Activated CD8-positive, alpha-beta memory T cell treated with anti-CD3 and anti-CD28 coated beads, Interleukin-2, amount 50 U/mL, for 24 hours (primary cell): ENCODE measurements around the gene SLC38A11.
"Not testable (repeated sequence)": the region's sequence is repeated elsewhere in the genome, so short reads cannot be mapped to it uniquely, and the experiment has no call there.

Experiments used
- DNase-seq: peaks from one replicate; pipeline ENCODE4 v3.0.0-alpha.2; 2020; ENCODE audit errors: extremely low read depth

SLC38A11 gene

DNA sequence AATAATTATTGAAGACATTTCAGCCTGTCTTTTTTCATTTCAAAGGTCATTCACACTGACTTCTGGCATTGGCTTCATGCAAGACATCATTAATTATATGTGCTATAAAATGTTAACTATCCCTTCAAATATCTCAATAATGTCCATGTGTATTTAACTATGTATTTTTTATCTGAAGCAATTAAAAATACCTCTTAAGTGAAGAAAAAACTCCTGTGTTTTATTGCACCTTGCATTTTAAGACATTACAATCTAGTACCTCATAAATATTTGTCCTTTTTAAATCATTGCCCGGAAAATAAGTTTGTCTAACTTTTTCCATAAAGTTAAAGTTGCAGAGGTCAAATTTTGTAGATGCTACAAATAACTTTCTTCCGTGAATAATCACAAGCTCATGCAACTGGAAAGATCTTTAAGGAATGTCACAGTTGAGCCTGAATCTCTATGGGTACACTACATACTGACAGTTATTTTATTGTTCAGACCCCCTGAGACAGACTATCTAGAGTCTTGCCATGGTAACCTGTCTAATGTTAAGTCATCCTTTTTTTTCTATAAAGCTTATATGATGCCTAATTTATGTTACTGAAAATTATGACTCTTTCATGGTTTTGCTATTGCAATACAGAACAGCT is 75.3 kb downstream of the SLC38A11 start:
- no peak for DNase-seq

DNA sequence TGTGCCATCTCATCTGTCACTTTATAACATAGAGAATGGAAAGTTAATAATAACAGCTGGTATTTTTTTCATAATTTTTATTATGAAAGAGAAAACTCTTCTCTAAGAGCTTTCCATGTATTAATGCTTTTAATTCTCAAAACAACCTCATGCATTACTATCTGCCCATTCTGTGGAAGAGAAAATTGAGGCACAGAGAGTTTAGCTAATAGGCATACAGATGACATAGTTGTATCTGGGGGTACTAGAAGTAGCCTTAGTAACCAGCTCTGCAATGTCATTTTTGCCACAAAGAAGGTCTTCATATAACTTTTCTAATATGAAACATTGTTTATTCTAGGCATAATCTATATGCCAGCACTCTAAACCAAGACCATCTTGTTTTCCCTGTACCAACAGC is 77.4 kb downstream of the SLC38A11 start:
- DNase-seq, result no peak

DNA sequence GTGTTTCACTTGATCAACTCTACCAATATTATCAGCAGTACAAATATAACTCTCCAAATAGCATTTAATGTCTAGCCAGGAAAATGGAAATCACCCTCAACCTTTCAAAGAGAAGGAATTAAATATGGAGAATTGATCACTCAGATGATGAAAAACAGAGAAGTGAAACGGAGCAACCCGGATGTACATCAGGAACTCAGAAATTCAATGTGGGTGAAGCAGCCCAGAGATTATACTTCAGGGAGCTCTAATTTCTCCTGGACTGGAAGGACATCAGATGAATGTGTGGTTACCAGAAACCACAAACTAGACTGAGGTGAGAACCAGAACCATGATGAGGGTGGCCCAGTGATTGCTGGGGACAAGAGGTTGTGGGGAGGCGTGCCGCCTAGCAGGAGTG is 78.2 kb downstream of the SLC38A11 start:
- no peak for DNase-seq

DNA sequence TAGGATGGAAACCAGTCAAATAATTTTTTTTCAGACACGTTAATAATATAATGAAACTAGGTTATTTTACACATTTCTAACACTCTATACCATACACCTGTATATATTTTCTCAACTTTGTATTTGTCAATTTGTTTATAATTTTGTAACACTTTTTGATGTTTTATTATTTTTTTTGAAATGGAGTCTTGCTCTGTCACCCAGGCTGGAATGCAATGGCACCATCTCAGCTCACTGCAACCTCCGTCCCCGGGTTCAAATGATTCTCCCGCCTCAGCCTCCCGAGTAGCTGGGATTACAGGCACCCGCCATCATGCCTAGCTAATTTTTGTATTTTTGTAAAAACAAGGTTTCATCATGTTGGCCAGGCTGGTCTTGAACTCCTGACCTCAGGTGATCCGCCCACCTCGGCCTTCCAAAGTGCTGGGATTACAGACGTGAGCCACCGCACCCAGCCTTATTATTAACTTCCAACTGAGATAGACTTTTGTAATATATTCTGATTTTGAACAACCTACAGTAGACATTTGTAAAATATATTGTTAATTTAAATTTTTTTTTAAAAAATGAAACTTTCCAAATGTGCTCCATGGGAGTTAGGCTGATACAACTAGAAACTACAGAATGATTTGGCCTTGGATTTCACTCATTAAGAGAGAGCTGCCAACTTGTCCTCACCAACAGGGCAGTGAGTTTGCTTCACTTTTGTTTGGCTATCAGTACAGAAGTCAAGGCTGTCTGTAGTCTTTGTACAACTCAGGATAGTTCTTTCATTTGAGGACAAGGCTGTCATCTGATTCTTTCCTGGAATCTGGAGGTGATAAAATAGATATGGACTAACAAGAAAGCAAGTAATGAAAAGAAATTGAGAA is 79.8 kb downstream of the SLC38A11 start:
- no peak for DNase-seq

DNA sequence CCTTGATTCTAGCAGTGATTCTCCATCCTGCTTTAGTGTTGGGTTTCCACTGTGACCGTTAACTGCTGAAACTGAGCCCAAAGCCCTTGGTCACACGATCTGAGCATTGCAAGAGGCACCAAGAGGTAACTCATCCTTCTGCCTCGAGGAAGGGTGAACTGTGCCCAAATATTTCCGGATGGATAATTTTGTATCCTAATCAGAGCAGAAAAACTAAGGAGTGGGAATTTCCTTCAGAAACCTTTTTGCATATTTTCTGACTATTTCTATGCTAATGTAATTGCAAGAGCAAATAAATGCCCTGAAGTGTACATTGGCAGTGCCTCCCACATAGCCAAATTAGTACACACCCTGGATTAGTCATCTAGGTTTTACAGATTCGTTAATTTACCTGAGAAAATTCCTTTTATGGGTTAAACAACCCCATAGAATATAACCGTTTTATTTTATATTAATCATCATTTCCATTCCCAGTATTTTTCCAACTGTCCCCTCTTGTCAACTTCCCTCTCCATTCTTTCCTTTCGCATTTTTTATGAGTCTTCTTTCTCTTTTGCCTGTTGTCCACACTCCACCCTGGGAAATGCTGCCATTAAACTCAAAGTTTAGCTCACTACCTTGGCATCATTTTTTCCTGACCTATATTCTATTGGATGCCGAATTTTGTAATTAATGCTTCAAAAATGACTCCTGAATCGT is 82.0 kb downstream of the SLC38A11 start:
- DNase-seq, result no peak

DNA sequence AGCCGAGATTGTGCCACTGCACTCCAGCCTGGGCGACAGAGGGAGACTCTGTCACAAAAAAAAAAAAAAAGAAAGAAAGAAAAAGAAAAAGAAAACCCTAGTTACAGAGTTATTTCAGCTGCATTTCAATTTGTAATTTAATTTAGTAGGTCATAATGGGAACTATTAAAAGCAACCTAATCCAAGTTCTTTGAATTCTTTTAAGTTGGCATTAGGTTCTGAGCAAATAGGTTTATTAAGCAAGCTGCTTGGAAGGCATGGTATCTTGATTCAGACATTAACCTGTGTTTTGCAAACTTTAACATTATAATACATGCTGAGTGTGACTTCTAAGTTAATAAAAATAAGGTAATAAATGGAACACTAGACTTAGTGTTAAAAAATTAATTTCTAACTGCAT is 83.9 kb downstream of the SLC38A11 start:
- DNase-seq, result no peak

DNA sequence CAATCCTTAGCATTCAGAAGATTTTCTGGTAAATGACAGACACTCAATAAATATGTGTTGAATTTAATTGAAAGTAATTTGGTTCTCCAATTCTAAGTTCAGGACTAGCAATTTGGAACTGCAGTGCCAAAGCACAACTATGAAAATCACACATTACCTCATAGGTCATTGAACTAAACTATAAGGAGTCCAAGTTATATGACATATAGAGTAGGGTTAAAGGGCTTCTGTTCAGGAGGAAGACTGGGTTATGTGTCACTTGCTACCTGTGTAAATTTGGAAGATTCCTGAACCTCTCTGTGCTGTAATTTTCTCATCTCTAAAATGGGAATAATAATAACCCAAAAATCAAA is 85.9 kb downstream of the SLC38A11 start:
- DNase-seq, result no peak

DNA sequence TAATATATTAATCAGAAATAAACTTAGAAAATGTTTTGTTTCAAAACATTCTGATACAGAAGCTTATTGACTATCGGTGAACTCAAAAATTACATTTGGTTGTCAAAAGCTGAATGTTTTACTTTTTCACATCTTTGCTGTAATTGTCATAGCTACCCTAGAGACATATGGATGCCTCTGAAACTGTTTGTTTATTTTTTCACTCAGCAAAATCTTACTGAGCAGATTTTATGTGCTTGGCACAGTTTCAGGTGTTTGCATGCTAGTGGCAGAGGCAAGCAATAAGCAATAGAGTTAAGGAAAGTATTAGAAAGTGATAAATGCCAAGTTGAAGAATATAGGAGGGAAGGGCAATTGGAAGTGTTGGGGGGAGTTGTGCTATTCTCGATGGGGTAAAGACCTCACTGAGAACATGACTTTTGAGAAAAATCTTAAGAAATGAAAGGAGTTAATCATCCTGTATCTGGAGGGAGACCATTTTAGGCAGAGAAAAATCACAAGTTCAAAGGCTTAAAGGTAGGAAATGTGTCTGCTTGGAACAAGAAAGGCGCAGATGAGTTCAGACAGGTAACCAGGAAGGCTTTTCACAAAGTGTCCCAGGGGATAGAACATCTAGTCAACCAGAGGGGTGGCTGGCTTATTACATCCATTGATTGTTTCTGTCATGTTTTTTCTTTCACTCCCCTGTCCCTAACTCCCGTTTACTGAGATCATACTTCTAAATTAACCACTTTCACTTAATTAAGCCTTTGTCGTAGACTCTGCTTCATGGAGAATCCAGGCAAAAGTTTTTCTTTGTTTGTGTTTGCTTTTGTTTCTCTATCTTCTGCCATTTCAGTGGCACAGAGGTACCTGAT is 86.5 kb downstream of the SLC38A11 start:
- DNase-seq, result no peak

DNA sequence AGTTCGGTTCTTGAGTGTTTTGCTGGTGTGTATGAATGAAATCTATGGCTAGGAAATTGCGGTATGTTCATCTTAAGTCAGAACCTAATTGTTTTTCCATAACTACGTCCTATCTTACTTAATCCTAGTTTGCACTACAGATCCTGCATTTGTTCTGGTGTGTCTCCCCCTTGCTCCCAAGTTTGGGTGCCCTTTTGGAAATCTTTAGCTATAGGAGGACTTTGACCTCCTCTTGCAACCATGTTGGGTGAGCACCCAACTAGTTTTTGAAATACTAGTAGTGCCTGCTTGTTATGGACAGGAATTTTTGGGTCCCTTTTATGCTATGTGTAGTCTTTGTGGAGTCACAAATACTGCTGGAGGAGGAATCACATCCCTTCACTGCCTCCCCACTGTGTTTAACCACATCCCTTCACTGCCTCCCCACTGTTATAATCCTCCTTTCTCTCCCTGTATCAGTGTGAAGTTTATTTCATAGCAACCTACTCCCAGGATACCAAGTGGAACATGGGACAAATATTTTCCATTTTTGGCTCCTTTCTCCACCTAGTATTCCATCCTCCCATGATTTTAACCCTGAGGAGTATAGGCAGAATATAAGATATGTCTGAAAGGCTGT is 87.4 kb downstream of the SLC38A11 start:
- DNase-seq, result no peak

DNA sequence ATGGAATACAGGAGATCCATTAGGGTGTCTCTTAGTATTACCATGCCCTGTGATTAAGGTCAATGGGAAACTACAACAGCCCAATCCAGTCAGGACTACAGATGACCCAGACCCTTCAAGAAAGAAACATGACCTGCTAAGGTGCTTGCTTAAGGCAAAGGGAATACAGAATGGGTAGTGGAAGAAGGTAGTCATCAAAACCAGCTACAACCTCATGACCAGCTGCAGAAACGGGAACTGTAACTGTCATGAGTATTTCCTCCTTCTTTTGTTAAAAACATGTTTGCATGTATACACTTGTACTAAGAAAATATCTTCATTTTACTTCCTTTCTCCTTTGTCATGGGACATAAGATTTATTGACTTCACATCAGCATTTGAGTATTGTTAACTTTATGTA is 88.9 kb downstream of the SLC38A11 start:
- not testable (repeated sequence) for DNase-seq

DNA sequence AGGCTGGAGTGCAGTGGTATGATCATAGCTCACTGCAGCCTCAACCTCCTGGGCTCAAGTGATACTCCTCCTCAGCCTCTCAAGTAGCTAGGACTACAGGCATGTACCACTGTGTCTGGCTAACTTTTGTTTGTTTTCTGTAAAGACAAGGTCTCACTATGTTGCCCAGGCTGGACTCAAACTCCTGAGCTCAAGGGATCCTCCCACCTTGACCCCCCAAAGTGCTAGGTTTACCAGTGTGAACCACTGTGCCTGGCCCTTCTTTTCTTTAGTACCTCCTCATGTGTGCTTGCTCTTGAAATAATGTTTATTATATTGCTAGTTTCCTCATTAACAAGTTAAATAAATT is 94.7 kb downstream of the SLC38A11 start:
- DNase-seq, result no peak

DNA sequence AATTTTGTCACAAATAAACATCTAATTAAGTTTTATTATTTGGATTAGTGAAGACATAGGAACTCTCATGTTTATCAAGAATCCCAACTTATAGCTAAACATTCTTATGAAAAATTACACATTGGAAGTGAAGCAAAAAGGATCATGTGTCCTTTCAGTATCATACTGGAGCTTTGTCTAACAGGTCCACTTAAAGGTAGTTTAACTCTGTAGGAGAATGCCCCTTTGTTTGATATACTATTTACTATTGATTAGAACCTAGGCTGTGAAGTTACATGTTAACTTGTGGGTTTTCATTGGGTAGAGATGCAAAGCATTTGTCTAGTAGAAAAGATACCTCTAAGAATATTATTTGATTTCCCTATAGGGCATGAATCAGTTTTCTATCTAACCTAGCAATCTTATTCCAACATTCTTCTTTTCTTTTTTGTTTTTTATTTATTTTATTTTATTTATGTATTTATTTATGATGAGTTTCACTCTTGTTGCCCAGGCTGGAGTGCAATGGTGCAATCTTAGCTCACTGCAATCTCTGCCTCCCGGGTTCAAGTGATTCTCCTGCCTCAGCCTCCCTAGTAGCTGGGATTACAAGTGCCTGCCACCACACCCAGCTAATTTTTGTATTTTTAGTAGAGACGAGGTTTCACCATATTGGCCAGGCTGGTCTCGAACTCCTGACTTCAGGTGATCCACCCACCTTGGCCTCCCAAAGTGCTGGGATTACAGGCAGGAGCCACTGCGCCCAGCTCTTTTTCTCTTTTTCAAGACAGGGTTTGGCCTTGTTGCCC is 95.2 kb downstream of the SLC38A11 start:
- DNase-seq, result not testable (repeated sequence)

DNA sequence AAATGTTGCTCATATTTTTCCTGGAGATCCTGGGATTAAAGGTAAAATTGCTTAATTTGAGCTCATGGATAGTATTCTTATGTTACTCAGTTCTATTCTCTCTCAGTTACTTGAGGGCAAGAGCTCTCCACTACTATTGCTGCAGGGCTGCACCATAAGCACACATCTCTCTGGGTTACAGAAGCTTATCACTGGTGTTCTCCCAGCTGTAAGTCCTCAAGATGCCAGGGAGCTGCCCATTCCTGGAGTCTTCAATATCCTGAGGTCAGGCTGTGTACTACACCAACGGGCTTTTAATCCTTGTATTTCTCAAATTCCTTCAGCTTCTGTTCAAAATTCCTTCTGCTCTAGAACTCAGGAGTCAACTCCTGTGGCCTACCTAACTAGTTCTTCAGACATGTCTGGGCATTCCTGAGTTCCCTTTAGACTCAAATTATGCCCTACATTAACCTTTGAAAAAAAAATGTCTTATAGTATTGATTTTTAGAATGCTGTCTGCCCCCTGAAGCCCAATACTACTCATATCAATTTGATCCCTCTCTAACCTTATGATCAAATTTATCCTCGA is 96.0 kb downstream of the SLC38A11 start:
- DNase-seq, result no peak

DNA sequence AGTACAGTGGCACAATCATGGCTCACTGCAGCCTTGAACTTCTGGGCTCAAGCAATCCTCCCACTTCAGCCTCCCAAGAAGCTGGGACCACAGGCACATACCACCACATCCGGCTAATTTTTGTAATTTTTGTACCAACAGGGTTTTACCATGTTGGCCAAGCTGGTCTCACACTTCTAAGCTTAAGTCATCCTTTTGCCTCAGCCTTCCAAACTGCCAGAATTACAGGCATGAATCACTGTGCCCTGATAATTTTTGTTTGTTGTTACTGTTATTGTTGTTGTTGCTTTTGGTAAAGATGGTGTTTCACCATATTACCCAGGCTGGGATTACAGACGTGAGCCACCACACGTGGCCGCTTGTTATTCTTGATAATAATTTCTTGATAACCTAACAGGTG is 103.2 kb downstream of the SLC38A11 start:
- no peak for DNase-seq

DNA sequence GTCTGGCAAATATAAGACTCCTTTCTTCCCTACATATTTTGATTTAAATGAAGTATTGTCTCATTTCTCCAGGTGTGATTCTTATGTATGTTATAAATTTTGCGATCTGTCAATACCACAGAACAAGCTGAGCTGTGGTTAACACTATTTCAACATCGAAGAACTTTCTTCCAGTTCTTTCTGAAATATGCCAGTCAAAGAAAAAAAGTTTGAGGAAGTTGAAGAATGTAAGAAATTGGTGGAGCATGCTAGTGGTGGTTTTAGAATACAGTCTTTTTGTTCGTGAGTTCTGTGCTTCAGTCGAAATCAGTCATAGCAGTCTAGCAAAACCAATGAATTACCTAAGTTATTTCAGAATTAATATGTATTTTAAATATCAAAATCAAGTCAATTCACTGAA is 105.1 kb downstream of the SLC38A11 start:
- DNase-seq, result no peak

DNA sequence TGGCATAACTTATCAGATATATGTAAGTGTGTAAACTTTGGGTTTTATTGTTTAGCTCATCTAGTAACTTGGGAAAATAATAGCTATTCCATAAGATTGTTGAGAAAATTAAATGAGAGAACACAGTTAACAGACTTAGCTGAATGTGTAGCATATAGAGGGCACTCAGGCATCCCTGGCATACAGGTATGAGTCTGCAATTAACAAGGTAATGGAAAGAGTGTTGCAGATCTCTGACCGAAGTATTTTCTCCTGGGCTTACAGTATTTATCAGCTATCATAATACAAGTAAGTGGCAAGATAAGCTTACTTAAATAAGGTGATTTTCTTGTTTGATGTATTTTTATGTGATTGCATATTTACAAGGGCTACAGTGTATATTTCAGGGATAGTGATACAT is 105.8 kb downstream of the SLC38A11 start:
- DNase-seq, result no peak

DNA sequence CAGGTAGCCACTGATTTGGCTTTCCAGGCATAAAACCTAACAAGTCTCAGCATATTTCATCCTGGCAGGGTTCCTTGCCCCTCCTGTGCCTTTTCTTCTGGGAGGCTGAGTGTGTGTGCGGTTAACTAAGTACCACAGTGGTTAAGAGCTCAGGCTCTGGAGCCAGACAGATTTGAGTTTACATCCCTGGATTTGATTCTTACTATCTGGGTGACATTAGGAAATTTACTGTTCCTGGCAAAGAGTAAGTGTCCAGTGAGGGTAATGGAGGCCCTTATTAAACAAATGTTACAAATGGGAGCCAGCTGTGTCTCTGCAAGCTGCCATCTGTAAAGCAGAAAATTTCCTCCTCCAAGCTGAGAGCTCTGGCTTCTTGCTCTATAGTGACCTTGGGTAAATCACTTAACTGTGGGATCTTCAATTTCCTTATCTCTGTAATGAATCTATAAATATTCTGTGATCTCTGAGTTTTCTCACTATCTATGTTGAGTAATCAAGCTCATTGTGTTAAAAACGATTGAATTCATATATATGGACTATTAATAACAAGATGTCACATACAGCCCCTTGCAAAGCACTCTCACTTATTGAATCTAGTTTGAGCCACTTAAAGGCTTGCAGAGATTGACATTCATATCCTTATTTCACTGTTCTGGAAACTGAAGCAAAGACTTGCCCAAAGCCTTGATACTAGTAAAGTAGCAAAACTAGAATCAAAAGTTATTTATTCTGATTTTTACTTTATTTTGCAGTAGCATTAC is 107.2 kb downstream of the SLC38A11 start:
- no peak for DNase-seq

DNA sequence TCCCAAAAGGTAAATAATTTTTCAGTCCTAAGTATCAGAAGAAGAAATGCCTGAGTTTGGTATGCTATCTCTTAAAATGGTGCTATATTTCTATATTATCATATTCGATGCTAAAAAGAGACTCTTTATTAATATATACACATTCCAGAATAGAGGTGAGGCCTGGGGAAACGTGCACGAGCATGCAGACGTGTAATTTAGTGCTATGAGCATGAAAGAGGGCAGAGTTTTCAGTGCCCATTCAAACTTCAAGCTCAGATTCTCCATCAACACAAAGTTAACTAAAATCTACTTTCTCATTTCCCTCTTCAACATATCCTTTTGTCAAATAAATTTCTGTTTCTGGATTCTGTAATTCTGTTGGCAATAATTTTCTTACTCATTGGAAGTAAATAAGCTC is 108.0 kb downstream of the SLC38A11 start:
- no peak for DNase-seq

DNA sequence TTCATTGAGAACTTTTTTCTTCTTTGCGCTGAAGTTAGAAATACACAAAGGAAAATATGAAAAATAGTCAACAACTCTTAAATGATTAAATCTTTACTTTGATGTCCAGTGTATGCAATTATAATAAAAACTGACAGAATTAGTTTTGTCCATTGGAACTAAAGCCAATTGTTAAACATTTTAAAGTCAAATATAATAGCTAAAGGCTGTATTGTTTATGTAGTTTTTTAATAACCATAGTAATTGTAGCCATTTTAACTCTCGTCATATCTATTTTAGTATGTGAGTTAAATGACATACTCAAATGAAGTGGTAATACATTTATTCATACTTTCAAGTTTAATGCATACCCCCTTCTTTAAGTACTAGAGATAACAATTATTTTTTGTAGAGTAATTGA is 109.0 kb downstream of the SLC38A11 start:
- no peak for DNase-seq
